ENCODE measurements around the gene DERL2. TPM values are rescaled to one million over a fixed set of nuclear protein-coding genes. Genes with fewer than 3 reads are reported as not detected.

Gene DERL2
- total and polyA plus RNA-seq, 9 of the 15 experiments (the other 6 are each of a cell fraction or from before 2014, with no cell fraction given), result 11.5 to 105 (median 30.7) TPM

DNA sequence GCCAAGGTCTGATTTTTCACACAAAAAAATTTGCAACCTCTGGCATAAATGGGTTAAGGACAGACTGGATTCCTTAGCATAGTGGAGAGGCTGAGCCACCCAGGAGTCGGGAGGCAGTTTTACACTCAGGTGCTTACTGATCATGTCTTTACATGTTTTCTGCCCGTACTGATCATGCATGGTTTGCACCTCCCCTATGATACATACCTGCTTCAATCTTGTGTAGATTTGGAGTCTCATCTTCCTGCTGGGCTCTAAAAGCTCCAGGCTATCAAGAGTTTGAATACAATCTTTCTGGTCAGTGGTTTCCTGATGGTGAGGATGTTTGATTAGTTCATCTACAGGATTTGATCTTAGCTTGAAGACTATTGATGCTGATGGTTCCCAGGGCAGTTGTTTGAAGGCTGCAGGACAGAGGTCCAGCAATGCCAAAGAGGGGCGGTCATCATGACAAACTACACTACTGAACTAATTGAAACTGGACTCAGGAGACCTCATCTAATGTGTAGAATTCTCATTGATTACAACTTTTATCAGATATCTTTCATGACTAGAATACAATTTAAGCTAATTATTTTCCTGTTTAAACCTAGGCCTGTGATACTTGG is 53.9 kb downstream of the DERL2 start:
- no TSS peak for BruUV-seq (replicated peaks)
- Histone ChIP-seq H3K4me1 (replicated peaks in 1 of 2; ENCODE audit: control insufficient read depth in 2 of 2, insufficient read depth in 2 of 2, low read length in 2 of 2) (peaks cover 0 to 4% of the 10 kb centered on the region in 2 experiments; a peak in 2 of 5 replicates), H3K9me3 (replicated peaks; ENCODE audit: control insufficient read depth, insufficient read depth, low read depth, low read length) (no peaks in the 10 kb centered on the region), H3K4me2 (ENCODE audit: insufficient read depth, low read length) (no peak overlapping the region), H3K9me1 (ENCODE audit: control insufficient read depth, insufficient read depth, low read length) (no peaks in the 10 kb centered on the region), H3K36me3 (ENCODE audit: control insufficient read depth, insufficient read depth, low read length) (peaks cover 81% of the 10 kb centered on the region), H3K27ac (ENCODE audit: extremely low read depth, low read depth, low read length) (no peak overlapping the region), H3K79me2 (ENCODE audit: control insufficient read depth, insufficient read depth, low read length) (peaks cover 26% of the 10 kb centered on the region), H4K20me1 (replicated peaks; ENCODE audit: control insufficient read depth, insufficient read depth, low read length) (no peaks in the 10 kb centered on the region), H3K27me3 (ENCODE audit: control insufficient read depth in 2 of 2, insufficient read depth in 2 of 2, low read length in 2 of 2) (no peaks in the 10 kb centered on the region), H2AFZ (ENCODE audit: low read depth, low read length) (no peak overlapping the region), H3K9ac (ENCODE audit: insufficient read depth in 1 of 2, low read depth in 2 of 2, low read length in 2 of 2) (no peak overlapping the region), H3K4me3 (no peak overlapping the region)
- no peak for FAIRE-seq
- WGBS (ENCODE audit: insufficient coverage, low coverage, missing lambda C conversion rate), result 79% methylated on average over 3 of the region's 3 CpGs
- in situ Hi-C loops (cut with MboI), result no loop called here
- TF ChIP-seq GTF2A2 (tag; IDR thresholded peaks at IDR 0.05) (no peak), IFI16 (CRISPR knock-in tag; IDR thresholded peaks at IDR 0.05) (no peak), SUPT5H (IDR thresholded peaks at IDR 0.05) (peak; percentile 55), POLR2A (conservative IDR thresholded peaks at IDR 0.05) (peak; percentile 59)
- TF ChIP-seq, protein P1, sequence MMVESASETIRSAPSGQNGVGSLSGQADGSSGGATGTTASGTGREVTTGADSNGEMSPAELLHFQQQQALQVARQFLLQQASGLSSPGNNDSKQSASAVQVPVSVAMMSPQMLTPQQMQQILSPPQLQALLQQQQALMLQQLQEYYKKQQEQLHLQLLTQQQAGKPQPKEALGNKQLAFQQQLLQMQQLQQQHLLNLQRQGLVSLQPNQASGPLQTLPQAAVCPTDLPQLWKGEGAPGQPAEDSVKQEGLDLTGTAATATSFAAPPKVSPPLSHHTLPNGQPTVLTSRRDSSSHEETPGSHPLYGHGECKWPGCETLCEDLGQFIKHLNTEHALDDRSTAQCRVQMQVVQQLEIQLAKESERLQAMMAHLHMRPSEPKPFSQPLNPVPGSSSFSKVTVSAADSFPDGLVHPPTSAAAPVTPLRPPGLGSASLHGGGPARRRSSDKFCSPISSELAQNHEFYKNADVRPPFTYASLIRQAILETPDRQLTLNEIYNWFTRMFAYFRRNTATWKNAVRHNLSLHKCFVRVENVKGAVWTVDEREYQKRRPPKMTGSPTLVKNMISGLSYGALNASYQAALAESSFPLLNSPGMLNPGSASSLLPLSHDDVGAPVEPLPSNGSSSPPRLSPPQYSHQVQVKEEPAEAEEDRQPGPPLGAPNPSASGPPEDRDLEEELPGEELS (CRISPR knock-in tag; IDR thresholded peaks at IDR 0.05; ENCODE audit: borderline replicate concordance), result no peak
- ATAC-seq, result no peak
- POLR2A ChIA-PET, result interaction anchor here (0.7 to 1.7 kb wide), 5 partner anchors 9 to 30 kb away, joined by 3 to 9 read pairs (median 3); partner anchors contain the start of genes NUP88 and RPAIN
- intact Hi-C loops (cut with micrococcal nuclease), result no loop called here
- DNase-seq (ENCODE audit: extremely low read depth in 1 of 4, low spot score in 3 of 4), result no peak
- CTCF ChIA-PET (ENCODE audit: low intra/inter-chr PET ratio), result no interaction called here
